Nephron progenitor cell (in vitro differentiated cells): ENCODE data around the gene ZDHHC3.

Experiments
- DNase-seq: peaks from one replicate; pipeline ENCODE4 v3.0.0; 2021
- H3K27ac Mint-ChIP-seq: 2 replicates; pipeline ENCODE4 v1.8.0; 2021; ENCODE audit warnings: mild to moderate bottlenecking, moderate library complexity, mixed read lengths
- H3K27me3 Mint-ChIP-seq: 2 replicates; pipeline ENCODE4 v1.8.0; 2021; ENCODE audit warnings: mild to moderate bottlenecking, low read depth, mixed read lengths; ENCODE audit not compliant: poor library complexity
- H3K36me3 Mint-ChIP-seq: 2 replicates; pipeline ENCODE4 v1.8.0; 2021; ENCODE audit warnings: low read depth, mixed read lengths
- H3K4me1 Mint-ChIP-seq: 2 replicates; pipeline ENCODE4 v1.8.0; 2021; ENCODE audit warnings: mixed read lengths
- H3K4me3 Mint-ChIP-seq: 2 replicates; pipeline ENCODE4 v1.8.0; 2021; ENCODE audit warnings: mild to moderate bottlenecking, moderate library complexity, mixed read lengths
- H3K9me3 Mint-ChIP-seq: 2 replicates; pipeline ENCODE4 v1.8.0; 2021; ENCODE audit warnings: mild to moderate bottlenecking, moderate library complexity, mixed read lengths
- CTCF ChIP-seq: fragments of 200-600 bp; sonication (generic); IDR thresholded peaks from 2 replicates; pipeline ENCODE4 v1.5.0; 2021; ENCODE audit warnings: antibody characterized with exemption

Gene ZDHHC3

GRCh38 chr3:44903751-44904150 is 72.2 kb downstream of the ZDHHC3 start:
- no peak for TF ChIP-seq CTCF
- H3K9me3 Mint-ChIP-seq: no peaks in the 10 kb centered on the region
- no peak overlapping the region for H3K4me3 Mint-ChIP-seq
- H3K27me3 Mint-ChIP-seq: peaks cover 6% of the 10 kb centered on the region
- H3K36me3 Mint-ChIP-seq: no peaks in the 10 kb centered on the region
- H3K4me1 Mint-ChIP-seq: peaks cover 46% of the 10 kb centered on the region
- no peak for DNase-seq
- no peak overlapping the region for H3K27ac Mint-ChIP-seq

- no peaks in the 10 kb centered on the region for H3K36me3 Mint-ChIP-seq
- DNase-seq: no peak
Measured at GRCh38 chr3:44903314-44903713, 72.7 kb downstream of the ZDHHC3 start.

GRCh38 chr3:44902628-44903027 is 73.3 kb downstream of the ZDHHC3 start:
- no peaks in the 10 kb centered on the region for H3K9me3 Mint-ChIP-seq
- TF ChIP-seq CTCF: no peak
- H3K4me1 Mint-ChIP-seq: peaks cover 35% of the 10 kb centered on the region
- no peaks in the 10 kb centered on the region for H3K36me3 Mint-ChIP-seq
- no peak overlapping the region for H3K4me3 Mint-ChIP-seq
- peaks cover 2% of the 10 kb centered on the region for H3K27me3 Mint-ChIP-seq
- H3K27ac Mint-ChIP-seq: peak overlapping the region; percentile 23
- no peak for DNase-seq

More at GRCh38 chr3:44903314-44903713, 72.7 kb downstream of the ZDHHC3 start:
- Mint-ChIP-seq H3K27me3 (peaks cover 6% of the 10 kb centered on the region), H3K9me3 (no peaks in the 10 kb centered on the region), H3K4me1 (peaks cover 42% of the 10 kb centered on the region), H3K4me3 (no peak overlapping the region), H3K27ac (no peak overlapping the region)
- TF ChIP-seq CTCF: no peak

- Mint-ChIP-seq H3K27me3 (peaks cover 2% of the 10 kb centered on the region), H3K27ac (peak overlapping the region; percentile 84), H3K4me3 (peak overlapping the region; percentile 18), H3K36me3 (no peaks in the 10 kb centered on the region), H3K4me1 (peaks cover 25% of the 10 kb centered on the region), H3K9me3 (no peaks in the 10 kb centered on the region)
- DNase-seq: no peak
- no peak for TF ChIP-seq CTCF
Measured at GRCh38 chr3:44899683-44900367, 76.1 kb downstream of the ZDHHC3 start.

- Mint-ChIP-seq H3K4me1 (peaks cover 19% of the 10 kb centered on the region), H3K36me3 (no peaks in the 10 kb centered on the region), H3K27me3 (no peaks in the 10 kb centered on the region), H3K4me3 (no peak overlapping the region), H3K27ac (peak overlapping the region; percentile 39), H3K9me3 (no peaks in the 10 kb centered on the region)
- no peak for DNase-seq
- no peak for TF ChIP-seq CTCF
Measured at GRCh38 chr3:44896440-44896839, 79.5 kb downstream of the ZDHHC3 start.

GRCh38 chr3:44894485-44894884 is 81.5 kb downstream of the ZDHHC3 start:
- Mint-ChIP-seq H3K27ac (no peak overlapping the region), H3K36me3 (no peaks in the 10 kb centered on the region)
- TF ChIP-seq CTCF: no peak

More at GRCh38 chr3:44894485-44894884, 81.5 kb downstream of the ZDHHC3 start:
- Mint-ChIP-seq H3K4me3 (no peak overlapping the region), H3K9me3 (no peaks in the 10 kb centered on the region), H3K4me1 (peaks cover 6% of the 10 kb centered on the region), H3K27me3 (peaks cover 7% of the 10 kb centered on the region)
- no peak for DNase-seq
